HG03025 (cell line): Measurements from ENCODE around the gene NOD1.

Experiments
- ATAC-seq: cut with Tn5 transposase; IDR thresholded peaks from one replicate; pipeline ENCODE4 v1.9.1; 2021; ENCODE audit warnings: mild to moderate bottlenecking, moderate library complexity; ENCODE audit not compliant: unreplicated experiment, low FRiP score

Gene NOD1

DNA sequence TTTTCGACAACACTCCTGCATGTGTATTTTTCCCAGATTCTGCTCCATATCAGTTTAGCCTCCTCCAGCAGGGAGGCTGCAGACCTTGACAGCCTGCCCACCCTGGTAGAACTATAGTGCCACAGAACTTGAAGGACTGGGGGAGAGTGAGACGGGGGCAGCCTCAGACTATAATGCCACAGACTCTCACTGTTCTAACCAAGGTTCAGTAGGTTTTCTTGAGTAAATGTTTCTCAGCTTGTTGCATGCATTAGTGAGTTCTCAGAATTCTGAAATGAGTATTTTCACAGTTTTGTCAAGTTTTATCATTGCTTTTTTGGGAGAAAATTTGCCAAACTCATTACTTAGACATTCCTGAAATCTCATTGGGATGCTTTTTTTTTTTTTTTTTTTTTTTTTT, 98.3 kb downstream of the NOD1 start:
- ATAC-seq: no peak

DNA sequence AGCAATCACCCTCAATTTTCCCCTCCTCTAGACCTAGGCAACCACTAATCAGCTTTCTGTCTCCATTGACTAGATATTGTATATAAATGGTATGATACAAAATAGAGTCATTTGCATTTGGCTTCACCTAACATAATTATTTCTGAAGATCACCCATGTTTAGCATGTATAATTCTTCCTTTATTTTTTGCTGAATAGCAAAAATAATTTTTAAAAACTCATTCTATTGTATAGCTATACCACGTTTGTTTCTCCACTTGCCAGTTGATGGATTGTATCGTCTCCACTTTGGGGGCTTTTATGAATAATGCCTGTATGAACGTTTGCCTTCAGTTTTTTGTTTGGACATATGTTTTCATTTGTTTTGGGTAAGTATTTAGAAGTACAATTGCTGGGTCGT, 98.8 kb downstream of the NOD1 start:
- ATAC-seq: no peak

DNA sequence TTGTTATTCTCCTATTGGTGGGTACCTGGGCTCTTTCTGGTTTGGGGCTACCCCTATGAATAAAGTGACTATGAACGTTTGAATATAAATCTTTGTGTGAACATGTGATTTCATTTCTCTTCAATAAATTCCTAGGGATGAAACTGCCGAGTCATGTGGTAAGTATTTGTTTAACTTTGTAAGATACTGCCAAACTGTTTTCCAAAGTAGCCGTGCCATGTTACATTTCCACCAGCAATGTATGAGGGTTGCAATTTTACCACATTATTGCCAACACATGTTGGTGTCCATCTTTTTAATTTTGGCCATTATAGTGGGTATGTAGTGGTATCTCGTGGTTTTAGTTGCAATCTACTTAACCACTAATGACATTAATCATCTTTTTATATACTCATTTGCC, 99.5 kb downstream of the NOD1 start:
- ATAC-seq: no peak

DNA sequence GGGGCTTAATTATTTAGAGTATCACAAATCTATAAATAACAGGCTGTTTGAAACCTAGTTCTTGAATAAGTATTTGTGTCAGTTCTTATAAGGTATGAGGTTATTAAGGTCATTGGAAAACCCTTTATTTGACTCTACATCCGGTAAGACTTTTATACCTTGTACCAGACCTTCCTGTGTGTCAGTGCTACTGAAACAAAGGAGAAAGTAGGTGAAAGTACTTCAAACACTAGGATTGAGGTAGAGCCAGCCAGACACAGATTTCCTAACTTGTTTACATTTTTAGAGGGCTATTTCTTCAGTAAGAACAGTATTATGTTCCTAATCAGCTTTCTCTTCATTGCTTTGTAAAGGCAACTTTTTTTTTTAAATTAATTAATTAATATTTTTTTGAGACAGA, 100.3 kb downstream of the NOD1 start:
- ATAC-seq: no peak
